GM12892 (cell line): ENCODE results near the gene PPP1CC.

Experiments
- POLR2A ChIP-seq: IDR thresholded peaks from 2 replicates; pipeline ENCODE4 v1.6.1; 2011; ENCODE audit warnings: low read depth, low read length, control low read depth
- POLR2AphosphoS5 ChIP-seq: IDR thresholded peaks from 2 replicates; pipeline ENCODE4 v1.6.1; 2011; ENCODE audit warnings: low read depth, low read length, control low read depth

- no peak for TF ChIP-seq POLR2AphosphoS5
- no peak for TF ChIP-seq POLR2A
Measured at GRCh38 chr12:110704231-110704630, 38.5 kb downstream of the PPP1CC start.
